NB4 (cell line): ENCODE results near the gene CDC7.

ENCODE experiments used
- CTCF ChIP-seq: IDR thresholded peaks from one replicate; pipeline ENCODE4 v1.5.1; 2012; ENCODE audit warnings: low read depth, low read length
- MYC ChIP-seq: IDR thresholded peaks from 2 replicates; pipeline ENCODE4 v1.6.1; 2011; ENCODE audit warnings: low read depth, low read length
- POLR2A ChIP-seq: IDR thresholded peaks from 2 replicates; pipeline ENCODE4 v1.6.1; 2011; ENCODE audit warnings: mild to moderate bottlenecking; ENCODE audit not compliant: insufficient read length; ENCODE audit errors: extremely low read depth

- TF ChIP-seq CTCF (no peak), POLR2A (no peak), MYC (no peak)
Observed at GRCh38 chr1:91564888-91565701, 64.4 kb downstream of the CDC7 start.
